HG02678 (cell line): ENCODE measurements around the gene CENPX.
"Not testable (repeated sequence)": the region's sequence is repeated elsewhere in the genome, so short reads cannot be mapped to it uniquely, and the experiment has no call there.

Experiments used
- ATAC-seq: cut with Tn5 transposase; IDR thresholded peaks from one replicate; pipeline ENCODE4 v1.9.1; 2021; ENCODE audit warnings: mild to moderate bottlenecking, moderate library complexity; ENCODE audit not compliant: unreplicated experiment

Gene CENPX

GRCh38 chr17:82039695-82040299 is 17.1 kb upstream of the CENPX start:
- ATAC-seq = no peak

GRCh38 chr17:82038796-82039409 is 16.2 kb upstream of the CENPX start:
- ATAC-seq = not testable (repeated sequence)

GRCh38 chr17:82037889-82038195 is 15.2 kb upstream of the CENPX start:
- ATAC-seq = no peak

GRCh38 chr17:82037092-82037888 is 14.6 kb upstream of the CENPX start, which contains the start of gene DCXR:
Gene DCXR, minus strand, starts transcription at chr17:82037697. Its CDS starts 15 bp downstream, at chr17:82037682.
- ATAC-seq = peak; percentile 91

- no peak for ATAC-seq
Measured at GRCh38 chr17:82036634-82037091, 14.0 kb upstream of the CENPX start.

- ATAC-seq = no peak
Measured at GRCh38 chr17:82035956-82036633, 13.4 kb upstream of the CENPX start.

GRCh38 chr17:82035488-82035887 is 12.8 kb upstream of the CENPX start:
- ATAC-seq = no peak

GRCh38 chr17:82034371-82035011 is 11.8 kb upstream of the CENPX start:
- no peak for ATAC-seq

- ATAC-seq = no peak
Measured at GRCh38 chr17:82033359-82034085, 10.8 kb upstream of the CENPX start.

GRCh38 chr17:82031885-82032627 is 9.4 kb upstream of the CENPX start:
- ATAC-seq = no peak

GRCh38 chr17:82031303-82031884 is 8.7 kb upstream of the CENPX start, which contains the start of gene RAC3:
Gene RAC3, plus strand, starts transcription at chr17:82031678. Its CDS starts 84 bp downstream, at chr17:82031762.
- ATAC-seq = no peak

- ATAC-seq = no peak
Measured at GRCh38 chr17:82030470-82031302, 8.0 kb upstream of the CENPX start.

- ATAC-seq = no peak
Measured at GRCh38 chr17:82029990-82030469, 7.4 kb upstream of the CENPX start.

- no peak for ATAC-seq
Measured at GRCh38 chr17:82029391-82029790, 6.7 kb upstream of the CENPX start.

- no peak for ATAC-seq
Measured at GRCh38 chr17:82028966-82029365, 6.3 kb upstream of the CENPX start.

GRCh38 chr17:82028246-82028645 is 5.6 kb upstream of the CENPX start:
- ATAC-seq = no peak

- ATAC-seq = no peak
Measured at GRCh38 chr17:82025401-82026107, 2.9 kb upstream of the CENPX start.
